ENCODE data around the gene RNF149. TPM values are rescaled to one million over a fixed set of nuclear protein-coding genes. Genes with fewer than 3 reads are reported as not detected.
A peak's percentile ranks its signal among the peaks of the same experiment; 100 is the strongest.
"Not testable (repeated sequence)": the region's sequence is repeated elsewhere in the genome, so short reads cannot be mapped to it uniquely, and the experiment has no call there.

RNF149 gene
- total RNA-seq, 5 donors from 2014 or later (not counting 1 experiment from before 2014, with no cell fraction given): 114 to 139 (median 123) TPM

DNA sequence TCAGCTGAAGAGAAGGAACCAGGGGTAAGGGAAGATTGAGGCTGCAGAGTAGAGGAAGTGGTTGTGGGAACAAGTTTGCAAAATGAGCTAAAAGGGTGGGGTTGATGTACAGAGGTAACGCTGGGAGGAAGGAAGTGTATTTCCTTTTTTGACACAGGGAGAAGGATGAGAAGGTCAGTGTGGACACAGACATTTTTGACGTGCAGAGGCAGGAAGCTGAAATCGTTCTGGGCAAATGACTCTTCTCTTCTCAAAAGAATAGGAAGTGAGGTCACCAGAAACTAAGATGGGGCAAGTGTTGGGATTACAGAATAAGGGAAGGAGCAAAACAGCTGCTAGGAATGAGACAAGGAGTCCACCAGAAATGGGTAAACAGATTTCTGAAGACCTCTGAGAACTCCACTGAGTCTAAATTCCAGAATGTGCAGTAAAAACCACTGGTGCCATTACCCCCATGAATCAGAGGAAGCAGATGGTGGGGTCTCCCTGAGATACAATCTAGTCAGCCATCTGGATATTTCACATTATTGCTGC, 20.0 kb upstream of the RNF149 start:
- POLR2A ChIA-PET: interaction anchor here in 1 of 2 donors (0.9 to 1.3 kb wide), 3 partner anchors 20 to 327 kb away, joined by 3 to 4 read pairs (median 4); partner anchors contain the start of genes RNF149 and RPL31
- Histone ChIP-seq H3K27ac (ENCODE audit: low read length) (peak overlapping the region; percentile 77), H3K36me3 (ENCODE audit: control insufficient read depth in 2 of 2, extremely low read depth in 1 of 2, insufficient read depth in 1 of 2, low read length in 1 of 2) (no peaks in the 10 kb centered on the region), H3K27me3 (replicated peaks in 1 of 2; ENCODE audit: control insufficient read depth in 2 of 2, extremely low read depth in 1 of 2, insufficient read depth in 2 of 2, low read length in 1 of 2) (no peaks in the 10 kb centered on the region), H3K9me3 (no peaks in the 10 kb centered on the region), H3K4me1 (ENCODE audit: control insufficient read depth in 1 of 2, extremely low read depth in 1 of 2, insufficient read depth in 2 of 2, low read length in 2 of 2) (peaks cover 55 to 61% of the 10 kb centered on the region in 2 experiments), H3K4me3 (ENCODE audit: control insufficient read depth in 1 of 2, extremely low read depth in 1 of 2, low read length in 1 of 2) (peak overlapping the region; percentile 21 to 53)
- no peak overlapping the region for H3K4me3 Mint-ChIP-seq
- CTCF ChIA-PET: interaction anchor here in 1 of 2 donors (0.7 to 1.6 kb wide), 8 partner anchors 13 to 500 kb away, joined by 3 to 8 read pairs (median 3); partner anchors contain the start of genes CREG2 and RNF149
- H3K27ac Mint-ChIP-seq: no peak overlapping the region
- peak; percentile 90 to 94 (median 92) for ATAC-seq (replicated peaks in 1 of 4)
- WGBS (ENCODE audit: insufficient coverage): 0% methylated on average over 2 of the region's 3 CpGs
- H3K36me3 Mint-ChIP-seq: no peaks in the 10 kb centered on the region
- H3K9me3 Mint-ChIP-seq: no peaks in the 10 kb centered on the region
- H3K27me3 Mint-ChIP-seq: no peaks in the 10 kb centered on the region
- peak in 21 of 35 experiments; percentile 14 to 72 (median 39) for DNase-seq
- peaks cover 10 to 18% (median 14%) of the 10 kb centered on the region in 3 donors for H3K4me1 Mint-ChIP-seq

DNA sequence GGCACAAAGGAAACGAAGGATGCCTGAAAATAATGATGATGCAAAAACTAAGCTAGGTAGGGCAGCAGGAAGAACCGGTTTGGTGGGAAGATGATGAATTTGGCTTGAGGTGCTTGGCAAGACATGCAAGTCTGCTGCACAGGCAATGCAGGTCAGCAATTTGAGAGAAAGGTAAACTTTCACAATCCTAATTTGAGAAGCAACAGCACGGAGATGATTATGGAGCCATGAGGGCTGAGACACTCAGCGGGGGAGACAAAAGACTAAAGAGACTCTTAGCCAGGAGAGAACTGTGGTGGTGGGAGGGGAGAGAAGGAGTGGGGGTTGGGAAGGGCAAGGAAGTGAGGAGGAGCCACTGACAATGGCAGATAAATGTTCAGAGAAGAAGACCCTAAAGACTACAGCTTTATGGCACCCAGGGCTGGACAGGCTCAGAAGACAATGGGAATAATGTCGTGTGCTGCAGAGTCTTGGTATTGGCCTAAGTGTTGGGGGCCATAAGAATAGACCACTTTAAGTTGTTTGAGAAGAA, 19.4 kb upstream of the RNF149 start:
- H3K4me3 ChIP-seq (ENCODE audit: control insufficient read depth in 1 of 2, extremely low read depth in 1 of 2, low read length in 1 of 2): peak overlapping the region; percentile 21 to 53
- H3K9me3 ChIP-seq: no peaks in the 10 kb centered on the region
- H3K27ac ChIP-seq (ENCODE audit: low read length): peak overlapping the region; percentile 77
- H3K9me3 Mint-ChIP-seq: no peaks in the 10 kb centered on the region
- peaks cover 11 to 14% (median 13%) of the 10 kb centered on the region in 3 donors for H3K4me1 Mint-ChIP-seq
- ATAC-seq (replicated peaks in 1 of 4) (peak; percentile 13 to 40 (median 25)), DNase-seq (no peak)
- ChIA-PET CTCF (interaction anchor here in 1 of 2 donors (0.7 to 1.6 kb wide), 8 partner anchors 14 to 500 kb away, joined by 3 to 8 read pairs (median 3); partner anchors contain the start of genes CREG2 and RNF149), POLR2A (interaction anchor here (0.6 to 1.3 kb wide), 6 partner anchors 19 to 392 kb away, joined by 3 to 4 read pairs (median 4); partner anchors contain the start of genes RNF149 (in 1 of the 2) and RPL31 (in 1 of the 2))
- no peak overlapping the region for H3K27ac Mint-ChIP-seq
- no peaks in the 10 kb centered on the region for H3K27me3 ChIP-seq (replicated peaks in 1 of 2; ENCODE audit: control insufficient read depth in 2 of 2, extremely low read depth in 1 of 2, insufficient read depth in 2 of 2, low read length in 1 of 2)
- no peaks in the 10 kb centered on the region for H3K27me3 Mint-ChIP-seq
- no peak overlapping the region for H3K4me3 Mint-ChIP-seq
- 23% methylated on average over 4 of the region's 5 CpGs for WGBS (ENCODE audit: insufficient coverage)
- peaks cover 51 to 56% of the 10 kb centered on the region in 2 experiments for H3K4me1 ChIP-seq (ENCODE audit: control insufficient read depth in 1 of 2, extremely low read depth in 1 of 2, insufficient read depth in 2 of 2, low read length in 2 of 2)
- no peaks in the 10 kb centered on the region for H3K36me3 ChIP-seq (ENCODE audit: control insufficient read depth in 2 of 2, extremely low read depth in 1 of 2, insufficient read depth in 1 of 2, low read length in 1 of 2)
- H3K36me3 Mint-ChIP-seq: no peaks in the 10 kb centered on the region

DNA sequence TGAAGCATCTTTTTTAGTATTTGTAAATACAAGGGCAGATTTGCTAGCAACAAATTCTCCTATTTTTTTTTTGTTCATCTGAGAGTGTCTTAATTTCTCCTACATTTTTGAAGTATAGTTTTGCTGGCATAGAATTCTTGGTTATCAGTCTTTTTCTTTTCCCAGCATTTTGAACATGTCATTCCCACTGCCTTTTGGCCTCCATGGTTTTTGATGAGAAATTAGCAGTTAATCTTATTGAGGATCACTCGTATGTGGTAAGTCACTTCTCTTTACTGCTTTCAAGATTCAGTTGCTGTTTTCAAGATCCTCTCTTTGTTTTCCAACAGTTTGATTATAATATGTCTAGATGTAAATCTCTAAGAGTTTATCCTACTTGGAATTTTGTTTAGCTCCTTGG, 16.9 kb upstream of the RNF149 start:
- H3K27me3 ChIP-seq (replicated peaks in 1 of 2; ENCODE audit: control insufficient read depth in 2 of 2, extremely low read depth in 1 of 2, insufficient read depth in 2 of 2, low read length in 1 of 2): no peaks in the 10 kb centered on the region
- no peak overlapping the region for H3K27ac Mint-ChIP-seq
- no peaks in the 10 kb centered on the region for H3K36me3 ChIP-seq (ENCODE audit: control insufficient read depth in 2 of 2, extremely low read depth in 1 of 2, insufficient read depth in 1 of 2, low read length in 1 of 2)
- H3K9me3 Mint-ChIP-seq: no peaks in the 10 kb centered on the region
- H3K27ac ChIP-seq (ENCODE audit: low read length): no peak overlapping the region
- H3K9me3 ChIP-seq: no peaks in the 10 kb centered on the region
- WGBS (ENCODE audit: insufficient coverage): no CpG with 5 or more reads among the region's 1 CpG
- H3K4me3 Mint-ChIP-seq: no peak overlapping the region
- no peaks in the 10 kb centered on the region for H3K27me3 Mint-ChIP-seq
- peaks cover 7 to 16% (median 12%) of the 10 kb centered on the region in 3 donors for H3K4me1 Mint-ChIP-seq
- ATAC-seq (replicated peaks in 1 of 4) (no peak), DNase-seq (no peak)
- H3K36me3 Mint-ChIP-seq: no peaks in the 10 kb centered on the region
- peaks cover 33 to 37% of the 10 kb centered on the region in 2 experiments for H3K4me1 ChIP-seq (ENCODE audit: control insufficient read depth in 1 of 2, extremely low read depth in 1 of 2, insufficient read depth in 2 of 2, low read length in 2 of 2)
- no peak overlapping the region for H3K4me3 ChIP-seq (ENCODE audit: control insufficient read depth in 1 of 2, extremely low read depth in 1 of 2, low read length in 1 of 2)
- POLR2A ChIA-PET: interaction anchor here in 1 of 2 donors (0.6 kb wide), 3 partner anchors 16 to 766 kb away, joined by 3 to 7 read pairs (median 3); no protein-coding TSS in a partner anchor
- CTCF ChIA-PET: interaction anchor here in 1 of 2 donors (1.4 kb wide), 1 partner anchor 17 kb away, joined by 4 read pairs; no protein-coding TSS in a partner anchor

DNA sequence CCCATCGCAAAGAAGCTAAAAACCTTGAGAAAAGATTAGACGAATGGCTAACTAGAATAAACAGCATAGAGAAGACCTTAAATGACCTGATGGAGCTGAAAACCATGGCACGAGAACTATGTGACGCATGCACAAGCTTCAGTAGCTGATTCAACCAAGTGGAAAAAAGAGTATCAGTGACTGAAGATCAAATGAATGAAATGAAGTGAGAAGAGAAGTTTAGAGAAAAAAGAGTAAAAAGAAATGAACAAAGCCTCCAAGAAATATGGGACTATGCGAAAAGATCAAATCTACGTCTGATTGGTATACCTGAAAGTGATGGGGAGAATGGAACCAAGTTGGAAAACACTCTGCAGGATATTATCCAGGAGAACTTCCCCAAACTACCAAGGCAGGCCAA, 8.1 kb upstream of the RNF149 start:
- H3K4me3 Mint-ChIP-seq: peak overlapping the region in 1 of 3 donors; percentile 46
- H3K27me3 Mint-ChIP-seq; H3K36me3 Mint-ChIP-seq; DNase-seq; H3K9me3 ChIP-seq; H3K4me3 ChIP-seq (ENCODE audit: control insufficient read depth in 1 of 2, extremely low read depth in 1 of 2, low read length in 1 of 2); H3K27ac ChIP-seq (ENCODE audit: low read length); CTCF ChIA-PET; H3K9me3 Mint-ChIP-seq; H3K36me3 ChIP-seq (ENCODE audit: control insufficient read depth in 2 of 2, extremely low read depth in 1 of 2, insufficient read depth in 1 of 2, low read length in 1 of 2); H3K27me3 ChIP-seq (replicated peaks in 1 of 2; ENCODE audit: control insufficient read depth in 2 of 2, extremely low read depth in 1 of 2, insufficient read depth in 2 of 2, low read length in 1 of 2); ATAC-seq (replicated peaks in 1 of 4): not testable (repeated sequence)
- H3K27ac Mint-ChIP-seq: peak overlapping the region in 1 of 2 donors; percentile 53
- WGBS (ENCODE audit: insufficient coverage): no CpG with 5 or more reads among the region's 6 CpGs
- peaks cover 11 to 26% of the 10 kb centered on the region in 2 experiments for H3K4me1 ChIP-seq (ENCODE audit: control insufficient read depth in 1 of 2, extremely low read depth in 1 of 2, insufficient read depth in 2 of 2, low read length in 2 of 2)
- POLR2A ChIA-PET: interaction anchor here in 1 of 2 donors (0.7 kb wide), 1 partner anchor 930 kb away, joined by 4 read pairs; no protein-coding TSS in a partner anchor
- peaks cover 34 to 51% (median 34%) of the 10 kb centered on the region in 3 donors for H3K4me1 Mint-ChIP-seq

DNA sequence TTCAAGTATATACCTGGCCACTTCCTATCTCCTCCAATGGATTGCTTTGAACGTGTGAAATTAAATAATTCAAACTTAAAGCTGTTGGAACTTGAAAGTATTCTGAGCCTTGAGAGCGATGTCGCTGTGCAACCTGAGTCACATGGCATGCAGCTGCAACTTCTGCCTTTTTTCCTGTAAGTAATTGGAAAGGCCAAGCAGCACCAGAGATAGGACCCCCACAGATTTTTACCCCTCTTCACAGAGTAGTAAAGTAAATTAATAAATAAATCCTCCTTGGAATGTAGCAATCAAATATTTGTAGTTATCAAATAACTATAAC, 3.2 kb upstream of the RNF149 start:
- Histone ChIP-seq H3K9me3 (no peaks in the 10 kb centered on the region), H3K4me1 (ENCODE audit: control insufficient read depth in 1 of 2, extremely low read depth in 1 of 2, insufficient read depth in 2 of 2, low read length in 2 of 2) (peaks cover 29 to 50% of the 10 kb centered on the region in 2 experiments), H3K36me3 (ENCODE audit: control insufficient read depth in 2 of 2, extremely low read depth in 1 of 2, insufficient read depth in 1 of 2, low read length in 1 of 2) (no peaks in the 10 kb centered on the region), H3K4me3 (ENCODE audit: control insufficient read depth in 1 of 2, extremely low read depth in 1 of 2, low read length in 1 of 2) (no peak overlapping the region), H3K27me3 (replicated peaks in 1 of 2; ENCODE audit: control insufficient read depth in 2 of 2, extremely low read depth in 1 of 2, insufficient read depth in 2 of 2, low read length in 1 of 2) (no peaks in the 10 kb centered on the region), H3K27ac (ENCODE audit: low read length) (peak overlapping the region; percentile 70)
- ChIA-PET POLR2A (no interaction called here), CTCF (interaction anchor here in 1 of 2 donors (0.8 to 1.2 kb wide), 2 partner anchors 17 to 32 kb away, joined by 3 to 4 read pairs; no protein-coding TSS in a partner anchor)
- ATAC-seq (replicated peaks in 1 of 4) (peak in 1 of 4 experiments; percentile 0), DNase-seq (no peak)
- Mint-ChIP-seq H3K36me3 (peaks cover 2% of the 10 kb centered on the region), H3K4me3 (peak overlapping the region; percentile 37 to 93 (median 47)), H3K27me3 (no peaks in the 10 kb centered on the region), H3K9me3 (peaks cover 0 to 3% (median 0%) of the 10 kb centered on the region in 3 donors), H3K4me1 (peaks cover 61 to 69% (median 62%) of the 10 kb centered on the region in 3 donors), H3K27ac (peak overlapping the region; percentile 83 to 88)
- no CpG with 5 or more reads among the region's 3 CpGs for WGBS (ENCODE audit: insufficient coverage)

Measured in T-cell (primary cell).